ENCODE measurements around the gene GNG11. TPM values are rescaled to one million over a fixed set of nuclear protein-coding genes. Genes with fewer than 3 reads are reported as not detected.

Gene GNG11
- total RNA-seq, 1 donor from 2014 or later: 18.4 TPM

DNA sequence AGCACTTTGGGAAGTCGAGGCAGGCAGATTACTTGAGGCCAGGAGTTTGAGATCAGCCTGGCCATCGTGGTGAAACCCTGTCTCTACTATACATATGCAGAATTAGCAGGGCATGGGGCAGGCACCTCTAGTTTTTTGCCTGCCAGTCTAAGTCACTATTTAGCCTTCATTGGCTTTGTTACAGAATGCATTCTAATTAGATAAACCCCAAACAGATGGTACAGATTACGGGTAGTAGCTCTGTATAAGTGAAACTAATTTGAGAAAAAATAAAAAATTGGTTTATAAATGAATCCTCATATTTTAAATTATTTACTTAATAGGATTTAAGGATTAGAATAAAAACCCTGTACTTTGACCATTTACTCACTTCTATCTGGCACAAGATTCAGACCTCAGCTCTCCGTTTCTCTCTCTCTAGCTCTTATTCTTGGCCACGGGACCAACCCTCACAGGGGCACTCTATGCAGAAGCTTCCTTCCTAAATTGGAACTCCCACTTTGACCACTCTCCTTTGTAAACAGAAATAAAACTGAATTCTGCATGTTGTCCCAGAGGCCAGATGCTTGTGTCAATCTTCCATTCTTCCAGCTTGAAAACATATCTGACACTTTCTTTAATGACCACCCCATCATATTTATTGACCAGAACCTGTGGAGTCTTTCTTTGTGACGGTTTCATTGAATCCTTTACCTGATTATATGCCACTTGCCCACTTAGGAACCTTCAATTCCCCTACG is 55.8 kb downstream of the GNG11 start:
- intact Hi-C loops (cut with DNase I): no loop called here
- DNase-seq (no peak), ATAC-seq (ENCODE audit: poor library complexity) (no peak)

Other genes with a start within 250 kb of the GNG11 start
- 1.3 TPM for gene TFPI2, start 31.0 kb upstream of the GNG11 start, total RNA-seq
- gene GNGT1, start 15.2 kb upstream of the GNG11 start, total RNA-seq: not detected
- gene BET1, start 82.6 kb downstream of the GNG11 start, total RNA-seq: 12.6 TPM

All from Right ventricle myocardium superior (tissue), 1 donor.